ENCODE results near the gene HLA-A.
A peak's percentile ranks its signal among the peaks of the same experiment; 100 is the strongest.

HLA-A gene

DNA sequence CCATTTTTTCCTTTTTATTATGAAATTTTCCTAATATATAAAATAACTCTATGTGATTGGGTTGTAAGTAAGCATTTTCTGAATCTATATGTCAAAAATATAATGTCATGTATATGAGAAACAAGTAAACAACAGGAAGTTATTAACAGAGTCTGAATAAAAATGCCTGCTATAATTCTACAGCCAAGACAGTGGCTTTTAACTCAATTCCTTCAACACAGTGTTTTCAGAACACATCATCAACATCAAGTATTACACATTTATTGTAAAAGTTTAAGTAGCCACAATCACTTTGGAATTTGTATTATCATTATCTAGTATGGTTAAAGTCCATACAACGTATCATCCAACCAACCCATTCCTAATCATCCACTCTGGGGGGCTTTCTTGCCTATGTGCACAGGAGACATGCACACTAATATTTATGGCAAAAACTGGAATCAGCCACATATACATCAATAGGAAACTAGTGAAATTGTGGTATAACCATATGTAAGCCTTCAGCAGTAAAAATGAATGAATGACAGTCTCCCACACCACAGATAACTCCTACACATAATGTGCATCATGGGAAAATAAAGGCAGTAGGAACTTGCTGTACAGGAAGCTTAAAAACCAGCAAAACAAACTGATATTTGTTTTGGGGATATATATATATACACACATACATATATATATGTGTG, 6.9 kb upstream of the HLA-A start:
- DNase-seq (ENCODE audit: low read depth in 2 of 2): no peak

DNA sequence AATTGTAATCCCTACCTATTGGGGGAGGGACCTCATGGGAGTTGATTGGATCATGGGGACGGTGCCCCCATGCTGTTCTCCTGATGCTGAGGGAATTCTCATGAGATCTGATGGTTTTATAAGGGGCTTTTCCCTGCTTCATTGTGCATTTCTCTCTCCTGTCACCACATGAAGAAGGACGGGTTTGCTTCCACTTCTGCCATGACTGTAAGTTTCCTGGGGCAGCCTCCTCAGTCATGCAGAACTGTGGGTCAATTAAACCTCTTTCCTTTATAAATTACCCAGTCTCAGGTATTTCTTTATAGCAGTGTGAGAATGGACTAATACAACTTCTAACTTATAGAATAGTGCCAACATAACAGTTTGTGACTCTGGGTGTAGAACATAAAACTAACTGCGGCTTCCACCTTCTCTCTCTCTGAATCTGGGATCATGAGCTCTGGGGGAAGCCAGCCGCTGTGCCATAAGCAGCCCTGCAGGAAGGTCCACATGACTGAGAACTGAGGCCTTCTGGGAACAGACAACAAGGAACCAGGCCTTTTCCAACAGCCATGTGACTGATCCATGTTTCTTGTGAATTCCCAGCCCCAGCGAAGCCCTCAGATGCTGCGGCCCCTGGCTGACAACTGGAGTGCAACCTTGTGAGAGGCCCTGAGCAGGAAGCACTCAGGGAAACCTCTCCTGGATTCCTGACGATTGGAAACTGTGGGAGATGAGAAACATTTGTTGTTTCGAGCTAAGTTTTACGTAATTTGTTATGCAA, 3.4 kb upstream of the HLA-A start:
- no peak for DNase-seq (ENCODE audit: low read depth in 2 of 2)

DNA sequence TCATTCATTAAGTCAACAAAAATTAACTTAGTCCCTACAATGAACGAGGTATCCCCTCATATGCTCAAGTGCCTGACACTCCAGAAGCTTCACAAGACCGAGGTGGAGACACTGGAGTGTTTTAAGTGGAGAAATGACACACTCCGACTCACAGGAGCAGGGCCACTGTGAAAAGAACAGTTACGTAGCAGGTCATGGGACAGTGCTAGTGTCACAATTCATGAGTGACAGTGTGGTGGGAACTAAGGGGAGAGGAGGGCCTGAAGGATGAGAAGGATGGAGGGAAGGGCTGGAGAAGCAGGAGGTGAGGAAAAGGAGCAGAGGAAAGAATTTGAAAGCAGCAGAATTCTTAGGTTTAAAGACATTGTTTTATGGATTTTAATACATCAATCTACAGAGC, 1.3 kb upstream of the HLA-A start:
- no peak for DNase-seq (ENCODE audit: low read depth in 2 of 2)

DNA sequence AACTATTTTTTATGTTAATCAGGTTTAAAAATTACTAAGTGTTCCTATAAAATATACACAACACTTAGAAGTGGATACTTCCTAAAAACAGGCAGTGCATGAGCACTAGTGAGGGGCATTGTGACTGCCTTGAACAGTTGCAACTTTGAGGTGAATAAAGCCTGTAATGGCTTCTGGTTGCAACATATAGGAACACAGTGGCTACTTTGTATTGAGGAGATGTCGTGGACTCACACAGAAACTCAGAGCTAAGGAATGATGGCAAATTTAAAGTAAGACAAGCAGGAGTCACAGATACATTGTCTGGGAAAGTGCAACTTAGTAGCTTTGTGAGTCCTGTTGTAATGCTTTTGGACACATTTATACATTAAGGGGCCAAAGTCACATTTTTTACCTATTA, 861 bp upstream of the HLA-A start:
- no peak for DNase-seq (ENCODE audit: low read depth in 2 of 2)

DNA sequence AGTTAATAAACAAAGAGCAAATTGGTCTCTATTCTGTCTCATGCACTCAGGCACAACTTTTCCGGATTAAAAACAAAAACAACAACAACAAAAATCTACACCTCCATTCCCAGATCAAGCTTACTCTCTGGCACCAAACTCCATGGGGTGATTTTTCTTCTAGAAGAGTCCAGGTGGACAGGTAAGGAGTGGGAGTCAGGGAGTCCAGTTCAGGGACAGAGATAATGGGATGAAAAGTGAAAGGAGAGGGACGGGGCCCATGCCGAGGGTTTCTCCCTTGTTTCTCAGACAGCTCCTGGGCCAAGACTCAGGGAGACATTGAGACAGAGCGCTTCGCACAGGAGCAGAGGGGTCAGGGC, 437 bp upstream of the HLA-A start:
- no peak for DNase-seq (ENCODE audit: low read depth in 2 of 2)

DNA sequence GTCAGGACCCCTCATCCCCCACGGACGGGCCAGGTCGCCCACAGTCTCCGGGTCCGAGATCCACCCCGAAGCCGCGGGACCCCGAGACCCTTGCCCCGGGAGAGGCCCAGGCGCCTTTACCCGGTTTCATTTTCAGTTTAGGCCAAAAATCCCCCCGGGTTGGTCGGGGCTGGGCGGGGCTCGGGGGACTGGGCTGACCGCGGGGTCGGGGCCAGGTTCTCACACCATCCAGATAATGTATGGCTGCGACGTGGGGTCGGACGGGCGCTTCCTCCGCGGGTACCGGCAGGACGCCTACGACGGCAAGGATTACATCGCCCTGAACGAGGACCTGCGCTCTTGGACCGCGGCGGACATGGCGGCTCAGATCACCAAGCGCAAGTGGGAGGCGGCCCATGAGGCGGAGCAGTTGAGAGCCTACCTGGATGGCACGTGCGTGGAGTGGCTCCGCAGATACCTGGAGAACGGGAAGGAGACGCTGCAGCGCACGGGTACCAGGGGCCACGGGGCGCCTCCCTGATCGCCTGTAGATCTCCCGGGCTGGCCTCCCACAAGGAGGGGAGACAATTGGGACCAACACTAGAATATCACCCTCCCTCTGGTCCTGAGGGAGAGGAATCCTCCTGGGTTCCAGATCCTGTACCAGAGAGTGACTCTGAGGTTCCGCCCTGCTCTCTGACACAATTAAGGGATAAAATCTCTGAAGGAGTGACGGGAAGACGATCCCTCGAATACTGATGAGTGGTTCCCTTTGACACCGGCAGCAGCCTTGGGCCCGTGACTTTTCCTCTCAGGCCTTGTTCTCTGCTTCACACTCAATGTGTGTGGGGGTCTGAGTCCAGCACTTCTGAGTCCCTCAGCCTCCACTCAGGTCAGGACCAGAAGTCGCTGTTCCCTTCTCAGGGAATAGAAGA, 978 bp downstream of the HLA-A start:
- DNase-seq (ENCODE audit: low read depth in 2 of 2): peak in 1 of 2 donors; percentile 36

DNA sequence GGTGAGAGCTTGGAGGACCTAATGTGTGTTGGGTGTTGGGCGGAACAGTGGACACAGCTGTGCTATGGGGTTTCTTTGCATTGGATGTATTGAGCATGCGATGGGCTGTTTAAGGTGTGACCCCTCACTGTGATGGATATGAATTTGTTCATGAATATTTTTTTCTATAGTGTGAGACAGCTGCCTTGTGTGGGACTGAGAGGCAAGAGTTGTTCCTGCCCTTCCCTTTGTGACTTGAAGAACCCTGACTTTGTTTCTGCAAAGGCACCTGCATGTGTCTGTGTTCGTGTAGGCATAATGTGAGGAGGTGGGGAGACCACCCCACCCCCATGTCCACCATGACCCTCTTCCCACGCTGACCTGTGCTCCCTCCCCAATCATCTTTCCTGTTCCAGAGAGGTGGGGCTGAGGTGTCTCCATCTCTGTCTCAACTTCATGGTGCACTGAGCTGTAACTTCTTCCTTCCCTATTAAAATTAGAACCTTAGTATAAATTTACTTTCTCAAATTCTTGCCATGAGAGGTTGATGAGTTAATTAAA, 3.0 kb downstream of the HLA-A start:
- no peak for DNase-seq (ENCODE audit: low read depth in 2 of 2)

DNA sequence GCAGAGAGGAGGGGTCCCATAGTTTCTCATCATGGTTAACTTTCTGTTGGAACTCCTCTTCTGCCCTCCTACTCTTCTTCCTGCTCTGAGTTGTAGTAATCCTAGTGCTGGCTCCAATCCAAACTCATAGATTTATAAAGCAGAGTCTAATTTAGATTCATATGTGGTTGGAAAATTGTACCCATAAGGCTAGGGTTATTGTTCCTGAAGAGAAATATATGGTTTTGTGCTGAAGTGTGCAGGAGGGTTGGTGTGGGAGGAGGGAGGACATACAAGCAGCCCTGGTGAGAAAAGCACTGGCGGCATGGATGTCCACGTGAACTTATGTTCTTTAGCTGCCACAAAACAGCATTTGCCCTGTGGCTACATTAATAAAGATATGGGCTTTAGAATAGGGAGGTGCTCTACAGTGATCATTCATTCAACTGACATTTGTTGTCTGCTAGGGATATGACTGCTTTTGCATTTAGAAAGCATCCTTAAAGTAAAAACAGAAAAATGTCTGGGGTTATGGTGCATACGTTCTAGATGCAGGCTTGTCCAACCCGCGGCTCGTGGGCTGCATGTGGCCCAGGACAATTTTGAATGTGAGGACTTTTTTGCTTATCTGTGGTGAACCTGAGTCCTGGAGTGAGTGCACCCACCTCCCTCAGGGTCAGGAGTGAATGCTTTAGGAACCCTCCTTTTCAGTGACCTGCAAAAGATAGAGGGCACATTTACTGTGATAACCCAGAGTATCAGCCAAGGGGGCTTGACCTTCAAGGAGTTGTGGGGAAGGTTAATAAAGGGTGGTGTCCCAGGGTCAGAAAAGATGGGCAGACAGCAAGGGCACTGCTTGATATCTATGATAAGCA, 4.1 kb downstream of the HLA-A start:
- no peak for DNase-seq (ENCODE audit: low read depth in 2 of 2)

DNA sequence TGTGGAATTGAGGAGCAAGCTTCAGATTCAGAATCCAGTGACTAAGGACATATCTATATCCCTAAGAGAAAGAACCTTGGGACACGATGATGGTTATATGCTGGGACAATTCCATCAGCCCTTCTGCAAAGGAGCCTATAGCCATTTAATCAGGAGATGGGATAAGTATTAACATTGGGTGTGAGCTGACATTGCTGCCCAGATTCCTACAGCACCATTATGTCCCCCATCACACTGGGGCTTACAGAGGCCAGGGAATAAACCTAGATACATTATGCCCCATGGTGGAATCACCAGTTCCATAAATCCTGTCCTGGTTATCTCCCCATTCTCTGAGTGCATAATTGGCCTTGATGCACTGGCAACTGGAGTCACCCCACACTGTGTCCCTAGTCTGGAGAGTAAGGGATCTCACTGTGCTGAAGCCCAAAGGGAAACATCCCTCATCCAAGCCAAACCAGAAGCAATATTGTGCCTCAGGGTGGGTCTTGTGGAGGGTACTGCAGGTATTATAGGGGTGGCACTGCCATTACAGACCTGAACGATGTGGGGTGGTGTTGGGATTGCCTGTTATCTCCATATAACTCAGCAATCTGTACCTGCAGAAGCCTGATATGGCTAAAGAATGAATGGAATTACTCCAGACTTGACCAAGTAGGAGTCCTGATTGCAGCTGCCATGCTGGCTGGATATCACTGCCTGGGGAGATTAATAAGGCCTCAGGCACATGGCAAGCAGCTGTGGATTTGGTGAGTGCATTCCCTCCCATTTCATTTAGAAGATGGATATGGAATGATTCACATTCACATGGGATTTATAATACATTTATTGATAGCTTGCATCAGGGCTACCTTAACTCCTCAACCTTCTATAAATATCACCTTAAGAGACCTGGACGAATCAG, 5.0 kb downstream of the HLA-A start:
- DNase-seq (ENCODE audit: low read depth in 2 of 2): no peak

DNA sequence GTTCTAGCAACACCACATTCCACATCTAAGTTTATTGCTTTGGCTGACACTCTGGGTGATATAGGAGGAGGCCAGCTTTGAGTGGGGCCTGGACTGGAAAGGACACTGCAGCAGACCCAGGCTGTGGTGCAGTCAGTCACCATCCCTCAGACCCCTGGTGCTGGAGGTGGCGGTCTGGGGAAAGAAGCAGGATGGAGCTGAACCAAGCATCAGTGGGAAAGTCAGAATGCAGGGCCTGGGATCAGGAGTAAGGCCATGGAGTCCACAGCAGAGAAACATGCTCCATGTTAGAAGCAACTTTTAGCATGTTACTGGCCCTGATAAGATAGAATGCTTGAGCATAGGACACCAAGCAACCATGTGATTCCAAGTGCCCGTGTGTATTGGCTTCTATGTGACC, 5.9 kb downstream of the HLA-A start:
- no peak for DNase-seq (ENCODE audit: low read depth in 2 of 2)

DNA sequence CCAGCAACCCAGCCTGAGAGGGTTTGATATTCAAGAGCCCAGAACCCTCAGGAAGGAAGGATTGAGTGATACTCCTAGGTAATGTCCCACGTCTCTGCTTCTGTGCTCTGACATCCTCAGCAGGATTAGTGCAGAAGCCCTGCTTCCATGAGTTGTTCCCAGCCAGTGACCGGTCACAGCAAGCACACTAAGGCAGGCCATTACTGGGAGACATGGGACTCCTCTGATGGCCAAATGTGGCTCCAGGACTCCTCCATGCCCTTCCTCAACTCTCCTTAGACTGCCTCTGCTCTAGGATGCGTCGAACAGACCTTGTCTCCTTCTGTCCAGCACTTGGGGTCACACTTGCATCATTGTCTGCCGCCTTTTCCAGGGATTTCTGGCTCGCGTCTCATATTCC, 7.6 kb downstream of the HLA-A start:
- DNase-seq (ENCODE audit: low read depth in 2 of 2): no peak

DNA sequence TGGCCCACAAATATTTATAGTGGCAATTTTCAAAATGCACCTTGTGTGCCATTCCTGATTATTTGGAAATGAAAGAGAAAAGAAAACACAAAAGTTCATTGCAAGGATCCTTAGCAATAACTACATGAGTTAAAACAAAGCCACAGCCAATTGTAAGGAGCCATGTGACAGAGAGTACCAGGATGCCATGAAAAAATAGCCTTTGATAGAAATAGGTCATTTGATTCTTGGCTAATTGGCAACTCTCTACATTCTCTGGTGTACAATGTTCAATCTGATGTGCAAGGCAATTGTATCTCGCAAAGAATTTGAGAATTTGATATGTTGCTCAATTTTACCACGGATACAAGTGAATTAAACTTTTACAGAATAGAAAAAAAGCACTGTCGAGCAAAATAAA, 9.6 kb downstream of the HLA-A start:
- DNase-seq (ENCODE audit: low read depth in 2 of 2): no peak

DNA sequence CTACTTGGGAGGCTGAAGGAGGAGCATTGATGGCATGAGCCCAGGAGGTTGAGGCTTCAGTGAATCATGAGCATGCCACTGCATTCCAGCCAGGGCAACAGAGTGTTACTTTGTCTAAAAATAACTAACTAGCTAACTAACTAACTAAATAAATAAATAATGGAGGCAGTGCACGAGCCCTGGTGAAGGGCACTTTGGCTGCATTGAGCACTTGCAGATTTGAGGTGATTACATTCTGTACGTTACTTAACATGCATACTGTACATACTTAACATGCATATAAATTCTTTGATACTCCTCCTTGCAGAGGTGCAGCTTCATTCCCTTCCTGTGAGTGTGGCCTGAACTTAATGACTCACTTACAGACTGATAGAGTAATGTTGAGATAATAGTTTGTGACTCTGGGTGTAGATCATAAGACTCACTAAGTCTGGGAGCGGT, 10.7 kb downstream of the HLA-A start:
- DNase-seq (ENCODE audit: low read depth in 2 of 2): no peak

DNA sequence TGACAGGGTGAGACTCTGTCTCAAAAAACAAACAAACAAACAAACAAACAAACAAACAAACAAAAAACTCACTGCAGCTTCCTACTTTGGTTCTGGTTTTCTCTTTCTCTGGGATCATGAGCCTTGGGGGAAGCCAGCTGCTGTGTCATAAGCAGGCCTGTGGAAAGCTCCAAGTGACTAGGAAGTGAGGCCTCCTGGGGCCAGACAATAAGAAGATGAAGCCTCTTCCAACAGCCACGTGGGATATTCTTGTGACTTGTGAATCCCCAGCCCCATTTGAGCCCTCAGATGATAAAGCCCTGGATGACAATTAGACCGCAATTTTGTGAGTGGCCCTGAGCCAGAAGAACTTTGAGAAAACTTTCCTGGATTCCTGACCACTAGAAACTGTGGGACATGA, 11.4 kb downstream of the HLA-A start:
- no peak for DNase-seq (ENCODE audit: low read depth in 2 of 2)

DNA sequence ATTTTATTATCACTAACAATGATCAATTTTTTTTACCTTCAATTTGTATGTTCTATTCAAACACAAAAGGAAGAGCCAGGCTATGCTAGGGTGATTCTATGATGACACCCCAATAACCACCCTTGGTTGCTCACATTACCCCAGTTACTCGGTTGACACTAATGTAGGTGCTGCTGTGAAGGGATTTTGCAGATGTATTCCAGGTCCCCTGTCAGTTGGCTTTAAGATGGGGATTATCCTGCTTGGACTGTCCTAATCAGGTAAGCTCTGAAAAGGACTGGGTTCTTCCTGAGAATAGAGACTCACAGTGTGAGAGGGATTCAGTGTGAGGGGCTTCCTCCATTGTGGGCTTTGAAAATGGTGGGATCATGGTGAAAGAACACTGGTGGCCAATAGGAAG, 11.9 kb downstream of the HLA-A start:
- no peak for DNase-seq (ENCODE audit: low read depth in 2 of 2)

DNA sequence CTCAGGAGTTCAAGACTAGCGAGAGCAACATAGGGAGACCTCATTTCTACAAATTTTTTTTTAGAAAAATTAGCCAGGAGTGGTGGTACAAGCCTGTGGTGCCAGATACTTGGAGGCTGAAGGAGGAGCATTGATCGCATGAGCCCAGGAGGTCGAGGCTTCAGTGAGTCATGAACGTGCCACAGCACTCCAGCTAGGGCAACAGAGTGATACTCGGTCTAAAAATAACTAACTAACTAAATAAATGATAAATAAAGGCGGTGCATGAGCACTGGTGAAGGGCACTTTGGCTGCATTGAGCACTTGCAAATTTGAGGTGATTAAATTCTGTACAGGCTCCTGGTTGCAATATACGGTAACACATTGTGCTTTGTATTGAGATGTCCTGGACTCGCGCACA, 13.5 kb downstream of the HLA-A start:
- DNase-seq (ENCODE audit: low read depth in 2 of 2): no peak

DNA sequence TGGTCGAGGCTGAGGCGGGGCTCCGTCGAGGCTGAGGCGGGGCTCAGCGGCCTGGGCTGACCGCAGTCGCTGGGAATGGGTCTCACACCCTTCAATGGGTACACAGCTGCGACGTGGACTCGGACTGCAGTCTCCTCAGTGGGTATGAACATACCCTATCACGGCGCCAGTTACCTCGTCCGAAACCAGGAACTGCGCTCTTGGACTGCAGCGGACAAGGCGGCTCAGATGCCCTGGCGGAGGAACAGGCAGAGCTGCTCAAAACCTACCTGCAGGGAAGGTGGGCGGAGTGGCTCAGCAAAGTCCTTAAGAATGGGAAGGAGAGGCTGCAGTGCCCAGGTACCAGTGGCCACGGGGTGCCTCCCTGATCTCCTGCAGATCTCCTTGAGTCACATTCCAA, 14.2 kb downstream of the HLA-A start:
- no peak for DNase-seq (ENCODE audit: low read depth in 2 of 2)

DNA sequence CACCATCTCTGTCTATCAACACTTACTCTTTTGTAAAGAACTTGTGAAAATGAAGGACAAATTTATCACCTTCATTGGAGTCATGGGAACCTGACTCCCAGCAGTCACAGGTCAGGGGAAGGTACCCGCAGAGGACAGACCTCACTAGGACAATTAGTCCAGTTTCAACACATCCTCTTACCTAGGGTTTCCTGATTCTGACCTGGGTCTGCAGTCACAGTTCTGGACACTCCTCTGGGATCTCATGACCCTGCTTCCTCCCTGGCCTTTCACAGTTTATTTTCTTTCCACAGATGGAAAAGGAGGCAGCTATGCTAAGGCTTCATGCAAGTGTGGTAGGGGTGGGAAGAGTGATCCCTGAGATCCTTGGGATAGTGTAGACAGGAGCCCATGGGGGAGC, 15.7 kb downstream of the HLA-A start:
- DNase-seq (ENCODE audit: low read depth in 2 of 2): no peak

DNA sequence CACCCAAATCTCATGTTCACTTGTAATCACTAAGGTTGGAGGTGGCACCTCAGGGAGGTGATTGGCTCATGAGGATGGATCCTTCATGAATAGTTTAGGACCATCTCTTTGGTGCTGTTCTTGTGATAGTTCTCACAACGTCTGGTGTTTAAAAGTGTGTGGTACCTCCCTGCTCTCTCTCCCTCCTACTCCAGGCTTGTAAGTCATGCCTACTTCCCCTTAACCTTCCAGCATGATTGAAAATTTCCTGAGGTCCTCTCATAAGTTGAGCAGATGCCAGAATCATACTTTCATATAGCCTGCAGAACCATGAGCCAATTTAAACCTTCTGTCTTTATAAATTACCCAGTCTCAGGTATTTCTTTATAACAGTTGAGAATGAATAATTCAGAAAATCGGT, 16.6 kb downstream of the HLA-A start:
- no peak for DNase-seq (ENCODE audit: low read depth in 2 of 2)

DNA sequence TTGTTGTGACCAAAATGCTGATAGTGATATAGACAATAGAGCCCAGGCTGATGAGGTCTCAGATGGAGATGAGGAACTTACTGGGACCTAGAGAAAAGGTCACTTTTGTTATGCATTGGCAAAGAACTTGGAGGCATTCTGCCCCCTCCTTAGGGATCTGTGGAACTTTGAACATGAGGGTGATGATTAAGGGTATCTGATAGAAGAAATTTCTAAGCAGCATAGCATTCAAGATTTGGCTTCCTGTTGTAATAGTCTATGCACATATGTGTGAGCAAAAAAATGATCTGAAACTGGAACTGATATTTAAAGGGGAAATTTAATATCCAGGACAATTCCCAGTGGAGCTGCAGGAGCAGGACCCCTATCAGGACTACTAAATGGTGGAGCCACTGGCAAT, 17.1 kb downstream of the HLA-A start:
- no peak for DNase-seq (ENCODE audit: low read depth in 2 of 2)
